ENCODE results near the gene EPS15. TPM values are rescaled to one million over a fixed set of nuclear protein-coding genes. Genes with fewer than 3 reads are reported as not detected.
"Not testable (repeated sequence)": the region's sequence is repeated elsewhere in the genome, so short reads cannot be mapped to it uniquely, and the experiment has no call there.

EPS15 gene
- total RNA-seq, 4 donors from 2014 or later: 56.9 to 80.5 (median 64.3) TPM

DNA sequence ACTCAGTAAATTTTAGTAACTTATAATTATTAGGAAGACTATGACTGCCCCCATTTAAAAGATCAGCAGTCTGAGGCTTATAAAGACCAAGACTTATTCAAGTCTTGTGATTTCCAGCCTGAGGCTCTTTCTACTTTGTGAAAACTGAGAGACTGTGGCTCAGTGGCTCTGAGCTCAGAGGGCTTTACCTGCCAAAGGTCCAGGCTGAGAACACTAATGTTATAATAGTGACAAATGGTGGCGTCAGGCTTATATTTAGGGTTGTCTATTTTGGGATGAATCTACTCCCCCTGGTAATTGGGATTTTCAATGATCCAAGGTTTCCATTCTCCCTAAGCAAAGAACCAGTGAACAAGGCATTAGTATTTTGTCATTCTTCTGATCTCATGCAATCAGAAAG is 42.6 kb upstream of the EPS15 start:
- TF ChIP-seq, protein P1, sequence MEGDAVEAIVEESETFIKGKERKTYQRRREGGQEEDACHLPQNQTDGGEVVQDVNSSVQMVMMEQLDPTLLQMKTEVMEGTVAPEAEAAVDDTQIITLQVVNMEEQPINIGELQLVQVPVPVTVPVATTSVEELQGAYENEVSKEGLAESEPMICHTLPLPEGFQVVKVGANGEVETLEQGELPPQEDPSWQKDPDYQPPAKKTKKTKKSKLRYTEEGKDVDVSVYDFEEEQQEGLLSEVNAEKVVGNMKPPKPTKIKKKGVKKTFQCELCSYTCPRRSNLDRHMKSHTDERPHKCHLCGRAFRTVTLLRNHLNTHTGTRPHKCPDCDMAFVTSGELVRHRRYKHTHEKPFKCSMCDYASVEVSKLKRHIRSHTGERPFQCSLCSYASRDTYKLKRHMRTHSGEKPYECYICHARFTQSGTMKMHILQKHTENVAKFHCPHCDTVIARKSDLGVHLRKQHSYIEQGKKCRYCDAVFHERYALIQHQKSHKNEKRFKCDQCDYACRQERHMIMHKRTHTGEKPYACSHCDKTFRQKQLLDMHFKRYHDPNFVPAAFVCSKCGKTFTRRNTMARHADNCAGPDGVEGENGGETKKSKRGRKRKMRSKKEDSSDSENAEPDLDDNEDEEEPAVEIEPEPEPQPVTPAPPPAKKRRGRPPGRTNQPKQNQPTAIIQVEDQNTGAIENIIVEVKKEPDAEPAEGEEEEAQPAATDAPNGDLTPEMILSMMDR (IDR thresholded peaks at IDR 0.05): no peak
- no peak for TF ChIP-seq POLR2A (IDR thresholded peaks at IDR 0.05)
- no peak for DNase-seq (ENCODE audit: low spot score in 2 of 2)
- no peak overlapping the region for H3K4me3 ChIP-seq (ENCODE audit: low read depth, poor library complexity, severe bottlenecking)
- intact Hi-C loops (cut with DNase I; ENCODE audit: low total_unique reads): loop anchor here (5.0 kb wide), 1 partner anchor 579 kb away; no protein-coding TSS in a partner anchor
- WGBS, 2 donors: 100% methylated on average over 1 of the region's 1 CpG

DNA sequence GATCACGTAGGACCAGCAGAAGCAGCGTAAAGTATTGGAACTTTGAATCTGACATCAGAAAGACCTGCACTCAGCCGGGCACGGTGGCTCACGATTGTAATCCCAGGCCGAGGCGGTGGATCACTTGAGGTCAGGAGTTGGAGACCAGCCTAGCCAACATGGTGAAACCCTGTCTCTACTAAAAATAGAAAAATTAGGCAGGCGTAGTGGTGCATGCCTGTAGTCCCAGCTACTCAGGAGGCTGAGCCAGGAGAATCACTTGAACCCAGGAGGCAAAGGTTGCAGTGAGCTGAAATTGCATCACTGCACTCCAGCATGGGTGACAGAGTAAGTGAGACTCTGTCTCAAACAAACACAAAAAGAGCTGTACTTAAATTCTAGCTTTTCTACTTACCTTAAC is 41.8 kb upstream of the EPS15 start:
- 91 to 92% methylated on average over 8 of the region's 8 CpGs for WGBS, 2 donors
- not testable (repeated sequence) for DNase-seq (ENCODE audit: low spot score in 2 of 2); H3K4me3 ChIP-seq (ENCODE audit: low read depth, poor library complexity, severe bottlenecking)
- intact Hi-C loops (cut with DNase I; ENCODE audit: low total_unique reads): loop anchor here (5.0 kb wide), 1 partner anchor 579 kb away; no protein-coding TSS in a partner anchor

DNA sequence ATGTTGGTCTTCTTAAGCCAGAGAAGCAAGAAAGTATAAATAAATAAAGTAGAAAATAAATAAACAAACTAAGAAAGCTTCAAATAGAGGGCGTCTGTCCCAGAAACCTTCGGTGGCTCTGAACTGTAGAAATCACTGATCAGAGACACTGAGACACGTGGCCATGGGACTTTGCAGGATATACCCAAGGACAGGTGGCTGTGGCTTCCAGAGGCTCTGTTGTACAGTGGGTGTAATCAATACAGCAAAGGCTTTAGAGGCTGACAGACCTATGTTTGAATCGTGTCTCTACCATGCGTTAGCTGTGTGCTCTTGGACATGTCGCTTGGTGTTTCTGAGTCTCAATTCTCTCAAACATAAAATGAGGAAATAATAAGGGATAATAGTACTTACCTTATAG is 41.0 kb upstream of the EPS15 start:
- TF ChIP-seq, protein P1 (IDR thresholded peaks at IDR 0.05): no peak
- no peak for TF ChIP-seq POLR2A (IDR thresholded peaks at IDR 0.05)
- 90 to 96% methylated on average over 6 of the region's 6 CpGs for WGBS, 2 donors

DNA sequence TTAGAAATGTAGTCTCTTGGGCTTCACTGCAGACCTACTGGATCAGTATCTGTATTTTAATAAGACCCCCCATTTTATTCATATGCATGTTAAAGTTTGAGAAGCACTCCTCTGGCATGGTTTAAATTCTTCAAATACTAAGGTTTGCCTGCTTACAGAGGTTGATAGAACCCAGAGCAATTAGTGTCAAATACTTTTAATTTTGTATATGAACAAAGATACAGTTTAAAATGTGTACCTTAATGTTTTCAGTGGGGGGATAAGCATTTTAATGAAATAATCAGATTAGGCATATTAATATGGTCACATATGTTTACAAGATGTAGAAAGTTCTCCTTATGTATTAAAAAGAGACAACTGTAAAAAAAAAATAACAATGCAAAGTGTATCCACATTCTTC is 40.4 kb upstream of the EPS15 start:
- DNase-seq (ENCODE audit: low spot score in 2 of 2): no peak
- H3K4me3 ChIP-seq (ENCODE audit: low read depth, poor library complexity, severe bottlenecking): no peak overlapping the region
- TF ChIP-seq, protein P1 (IDR thresholded peaks at IDR 0.05): no peak
- TF ChIP-seq POLR2A (IDR thresholded peaks at IDR 0.05): no peak
- intact Hi-C loops (cut with DNase I; ENCODE audit: low total_unique reads): no loop called here

More for the DNA sequence above, 41.0 kb upstream of the EPS15 start:
- no peak for DNase-seq (ENCODE audit: low spot score in 2 of 2)
- intact Hi-C loops (cut with DNase I; ENCODE audit: low total_unique reads): loop anchor here (5.0 kb wide), 1 partner anchor 578 kb away; no protein-coding TSS in a partner anchor
- no peak overlapping the region for H3K4me3 ChIP-seq (ENCODE audit: low read depth, poor library complexity, severe bottlenecking)

DNA sequence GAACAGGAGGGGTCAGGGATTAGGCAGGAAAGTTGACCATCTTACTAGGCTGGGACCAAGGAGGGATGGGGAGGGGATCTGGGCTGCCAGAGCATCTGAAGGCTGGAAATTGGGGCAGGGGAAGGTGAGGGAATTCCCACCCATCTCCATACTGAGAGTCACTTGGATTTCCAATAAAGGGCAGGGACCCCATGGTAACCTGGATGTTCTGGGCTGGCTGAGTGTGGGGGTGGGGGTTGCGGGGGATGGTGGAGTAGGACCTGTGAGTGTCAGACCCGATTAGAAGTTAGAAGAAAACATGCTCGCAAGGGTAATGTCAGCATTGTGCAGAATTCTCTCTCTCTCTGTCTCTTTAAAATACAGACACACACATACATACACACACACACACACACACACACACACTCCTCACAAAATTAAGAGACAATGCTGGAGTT is 40.0 kb upstream of the EPS15 start:
- 72 to 84% methylated on average over 3 of the region's 3 CpGs for WGBS, 2 donors
- no peak overlapping the region for H3K4me3 ChIP-seq (ENCODE audit: low read depth, poor library complexity, severe bottlenecking)
- TF ChIP-seq, protein P1 (IDR thresholded peaks at IDR 0.05): no peak
- no peak for TF ChIP-seq POLR2A (IDR thresholded peaks at IDR 0.05)
- no peak for DNase-seq (ENCODE audit: low spot score in 2 of 2)
- intact Hi-C loops (cut with DNase I; ENCODE audit: low total_unique reads): no loop called here

DNA sequence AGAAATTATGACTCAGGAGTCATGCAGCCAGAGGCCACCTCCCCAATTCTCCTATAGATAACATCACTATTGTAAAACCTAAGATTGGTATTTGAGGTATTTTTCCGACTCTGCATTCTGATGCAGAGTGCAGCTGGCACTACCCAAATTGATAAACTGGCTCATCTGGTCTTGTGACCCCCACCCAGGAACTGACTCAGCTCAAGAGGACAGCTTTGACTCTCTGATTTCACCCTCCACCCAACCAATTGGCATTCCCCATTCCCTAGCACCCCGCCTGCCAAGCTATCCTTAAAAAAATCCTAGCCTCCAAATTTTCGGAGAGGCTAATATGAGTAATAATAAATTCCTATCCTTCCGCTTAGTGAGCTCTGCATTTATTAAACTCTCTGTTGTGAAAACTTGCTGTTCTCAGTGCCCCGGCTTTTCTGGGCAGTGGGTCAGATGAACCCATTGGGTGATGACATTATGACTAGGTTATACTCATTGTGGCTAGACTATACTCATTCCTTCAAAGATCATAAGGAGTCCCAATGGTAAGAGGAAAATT is 39.4 kb upstream of the EPS15 start:
- TF ChIP-seq, protein P1 (IDR thresholded peaks at IDR 0.05): no peak
- TF ChIP-seq POLR2A (IDR thresholded peaks at IDR 0.05): no peak
- intact Hi-C loops (cut with DNase I; ENCODE audit: low total_unique reads): no loop called here
- H3K4me3 ChIP-seq (ENCODE audit: low read depth, poor library complexity, severe bottlenecking): no peak overlapping the region
- WGBS, 2 donors: 39 to 43% methylated on average over 5 of the region's 5 CpGs
- DNase-seq (ENCODE audit: low spot score in 2 of 2): no peak

Measured in lower leg skin (tissue), 4 donors.